ENCODE measurements around the gene UQCRQ.

Gene UQCRQ

DNA sequence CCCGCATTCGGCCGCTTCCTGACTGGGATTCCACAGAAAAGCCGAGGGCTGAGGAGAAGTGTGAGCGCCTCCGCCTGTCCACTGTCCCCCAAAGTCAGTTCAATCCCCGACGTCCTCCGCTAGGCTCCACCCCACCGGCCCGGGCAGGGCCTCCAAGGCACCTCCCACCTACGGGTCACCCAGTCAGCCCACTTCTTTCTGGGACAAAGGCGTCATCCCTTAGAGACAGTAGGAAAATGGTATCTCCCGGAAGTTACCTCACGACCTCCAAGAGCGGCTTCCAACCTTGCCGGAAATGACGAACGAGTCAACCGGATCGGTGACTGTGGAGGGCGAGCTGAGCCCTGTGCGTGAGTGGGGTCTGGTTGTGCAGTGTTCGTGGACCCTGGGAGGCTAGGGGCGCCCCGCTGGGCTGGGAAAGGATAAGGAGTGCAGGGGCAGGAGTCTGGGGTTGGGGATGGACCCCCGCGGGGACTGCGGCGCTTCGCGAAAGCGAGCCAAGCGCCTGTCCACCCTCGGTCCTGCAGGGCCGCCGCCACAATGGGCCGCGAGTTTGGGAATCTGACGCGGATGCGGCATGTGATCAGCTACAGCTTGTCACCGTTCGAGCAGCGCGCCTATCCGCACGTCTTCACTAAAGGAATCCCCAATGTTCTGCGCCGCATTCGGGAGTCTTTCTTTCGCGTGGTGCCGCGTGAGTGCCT lies at the start of gene UQCRQ, which contains the start of gene GDF9:
Gene UQCRQ, plus strand, starts transcription at position 301 of the 704 bp plus-strand sequence. Its CDS starts 240 bp downstream, at position 541.
Gene GDF9, minus strand, starts transcription at position 128 of the 704 bp plus-strand sequence. CDS start 1,936 bp downstream, outside the sequence.
- peak; percentile 100 for DNase-seq

- DNase-seq: no peak
Observed at GRCh38 chr5:132817011-132817410, 49.4 kb upstream of the UQCRQ start.

- DNase-seq: no peak
Observed at GRCh38 chr5:132819468-132819867, 47.0 kb upstream of the UQCRQ start.

GRCh38 chr5:132820162-132820754 lies 46.2 kb upstream of the UQCRQ start:
- DNase-seq: peak; percentile 98

DNA sequence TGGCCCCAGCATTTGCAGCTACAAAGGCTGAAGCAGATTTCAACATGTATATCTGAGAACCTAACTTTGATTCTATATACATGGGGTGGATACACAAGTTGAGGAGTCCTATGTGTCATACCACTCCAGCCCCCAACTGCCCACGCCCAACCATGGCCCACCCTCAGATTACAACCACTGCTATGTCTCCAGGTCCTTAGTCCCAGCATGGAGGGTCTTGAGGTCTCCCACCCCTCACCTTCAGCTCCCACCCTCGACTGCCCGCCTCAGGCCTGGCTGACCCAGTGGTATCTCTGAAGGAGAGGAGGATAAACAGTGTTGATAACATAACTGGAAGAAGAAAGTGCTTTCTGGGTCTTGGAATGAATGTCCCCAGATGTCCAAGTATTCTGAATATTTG lies 45.1 kb upstream of the UQCRQ start:
- DNase-seq: no peak

GRCh38 chr5:132821791-132822190 lies 44.7 kb upstream of the UQCRQ start:
- no peak for DNase-seq

DNA sequence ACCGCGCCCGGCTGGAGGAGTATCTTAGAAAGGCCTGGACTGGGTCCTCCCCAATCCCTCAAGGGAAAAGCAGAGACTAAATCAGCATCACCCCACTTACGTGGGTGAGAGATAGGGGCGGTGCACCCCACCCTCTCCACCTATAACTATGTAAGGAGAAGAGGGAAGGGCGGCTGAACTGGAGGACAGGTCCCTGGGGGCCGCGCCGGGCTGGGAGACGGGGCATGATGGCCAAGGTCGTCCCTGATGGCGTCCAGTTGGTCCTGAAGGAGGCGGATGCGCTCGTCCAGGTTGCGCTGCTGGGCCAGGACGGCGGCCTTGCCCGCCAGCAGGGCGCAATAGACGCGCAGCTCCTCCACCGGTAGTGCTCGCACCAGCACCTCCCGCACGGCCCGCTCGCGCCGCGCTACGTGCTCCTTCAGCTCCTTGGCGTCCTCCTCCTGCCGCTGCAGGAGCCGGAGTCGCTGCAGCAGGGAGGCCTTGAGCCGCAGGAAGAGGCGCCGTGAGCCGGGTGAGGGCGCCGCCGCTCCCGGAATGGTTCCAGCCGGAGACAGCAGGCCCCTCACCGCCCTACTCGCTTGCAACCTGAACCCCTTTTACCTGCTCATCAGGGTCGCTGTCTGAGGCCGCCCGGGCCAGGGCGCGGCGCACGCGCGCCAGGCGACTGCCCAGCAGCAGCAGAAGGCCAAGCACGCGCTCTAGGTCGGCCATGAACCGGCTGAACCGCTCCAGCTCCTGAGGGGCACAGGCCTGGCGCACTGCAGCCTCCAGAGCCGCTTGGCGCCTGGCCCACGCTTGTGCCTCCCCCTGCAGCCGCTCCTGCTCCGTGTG lies 43.6 kb upstream of the UQCRQ start:
- peak; percentile 51 for DNase-seq

DNA sequence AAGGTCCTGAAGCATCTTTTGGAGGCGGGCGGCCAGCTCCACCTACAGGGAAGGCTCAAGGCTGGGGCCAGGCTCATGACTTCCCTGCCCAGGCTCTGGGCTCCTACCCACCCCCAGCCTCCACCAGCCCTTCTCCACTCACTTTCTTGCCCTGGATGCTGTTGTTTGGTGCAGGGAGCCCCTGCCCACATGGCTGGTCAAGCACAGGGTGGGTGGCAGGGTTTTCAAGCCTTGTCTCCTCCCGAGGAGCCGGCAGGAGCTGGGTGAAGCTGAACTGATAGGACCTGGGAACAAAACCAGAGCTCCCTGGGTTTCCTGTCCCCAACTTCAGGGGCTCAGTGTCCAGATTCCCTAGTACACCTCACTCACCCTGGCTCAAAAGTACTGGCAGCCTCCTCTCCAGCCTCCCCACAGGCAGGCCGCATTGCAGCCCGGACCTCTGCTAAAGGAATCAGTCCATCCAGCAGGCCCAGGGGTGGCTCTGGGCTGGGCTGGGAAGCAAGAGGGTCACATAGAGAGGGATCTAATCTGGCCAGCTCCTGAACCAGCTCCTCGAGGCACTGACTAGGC lies 42.9 kb upstream of the UQCRQ start:
- peak; percentile 42 for DNase-seq

DNA sequence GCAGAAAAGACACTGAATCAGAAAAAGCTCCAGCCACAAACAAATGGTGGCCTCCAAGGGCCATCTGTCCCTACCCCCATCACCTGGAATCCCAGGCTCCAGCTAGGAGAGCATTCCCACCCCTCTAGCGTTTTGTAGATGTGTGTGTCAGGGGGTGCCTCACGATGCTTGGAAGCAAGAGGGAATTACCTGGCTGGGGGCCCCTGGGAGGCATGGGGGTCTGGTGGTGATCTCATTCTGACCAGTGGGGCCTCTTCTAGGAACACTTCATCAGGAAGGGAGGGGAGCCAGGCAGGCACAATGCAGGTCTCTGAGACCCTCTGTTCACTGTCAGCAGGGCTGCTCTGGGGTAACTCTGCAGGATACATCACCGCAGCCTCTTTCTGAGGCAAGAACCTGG lies 42.0 kb upstream of the UQCRQ start:
- no peak for DNase-seq

DNA sequence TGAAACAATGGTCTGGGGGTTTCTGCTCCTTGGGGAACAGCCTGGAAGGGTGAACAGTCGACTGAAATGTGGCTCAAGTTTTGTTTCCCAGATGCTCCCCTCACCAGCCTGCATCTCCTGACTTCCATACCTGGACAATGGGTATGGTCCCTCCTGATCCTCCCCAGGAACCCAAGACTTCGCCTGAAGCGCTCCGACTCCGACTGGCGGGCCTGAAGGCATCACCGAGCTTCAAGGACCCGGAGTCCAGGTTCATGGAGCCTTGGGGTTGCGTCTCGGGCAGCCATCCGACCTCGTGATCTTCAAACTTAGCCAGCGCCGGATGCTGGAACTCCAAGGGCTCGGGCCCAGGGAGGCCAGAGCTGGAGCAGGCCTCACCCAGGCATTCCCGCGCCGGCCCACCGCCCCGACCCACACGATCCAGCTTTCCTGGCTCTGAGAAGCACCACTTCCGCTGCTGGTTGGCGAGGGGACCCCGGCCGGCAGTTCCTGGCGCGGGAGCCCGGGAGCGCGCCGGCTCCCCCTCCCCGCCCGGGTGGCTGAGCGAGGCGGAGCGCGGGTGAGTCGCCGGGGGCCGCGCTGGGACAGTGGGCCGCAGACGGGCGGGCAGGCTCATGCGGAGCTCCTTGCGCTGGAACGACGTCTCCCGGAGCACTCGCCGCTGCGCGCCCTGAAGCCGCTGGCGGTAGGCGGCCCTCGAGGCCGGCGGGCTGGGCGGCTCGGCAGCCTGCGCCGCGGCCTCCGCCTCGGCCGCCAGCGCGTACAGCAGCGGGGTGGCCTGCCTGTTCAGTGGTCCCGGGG lies 41.2 kb upstream of the UQCRQ start:
- peak; percentile 37 for DNase-seq

DNA sequence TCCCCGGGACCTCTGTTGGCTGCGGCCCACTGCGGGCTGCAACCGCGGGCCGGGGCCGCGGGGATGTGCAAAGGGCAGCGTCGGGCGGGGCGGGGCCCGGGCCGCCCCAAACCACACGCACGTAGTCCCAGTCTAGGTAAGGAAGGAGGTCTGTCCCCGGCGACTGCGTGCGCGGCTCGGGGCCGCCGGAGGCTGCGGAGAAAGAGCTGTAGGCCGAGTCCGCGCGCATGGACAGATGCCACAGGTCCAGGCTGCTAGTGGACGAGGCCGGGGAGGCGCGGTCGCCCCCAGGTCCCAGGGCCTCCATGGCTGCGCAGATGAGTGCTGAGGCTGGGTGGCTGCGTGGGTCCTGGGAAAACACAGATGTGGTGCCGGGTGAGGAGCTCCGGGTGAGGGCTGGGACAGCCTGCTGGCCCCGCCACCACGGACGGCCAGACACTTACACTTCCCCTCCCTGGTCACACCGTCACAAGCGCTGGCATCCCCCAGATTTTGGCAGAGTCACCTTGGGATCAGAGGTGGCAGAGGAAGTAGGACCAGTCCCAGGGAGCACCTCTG lies 40.5 kb upstream of the UQCRQ start:
- no peak for DNase-seq

- no peak for DNase-seq
Observed at GRCh38 chr5:132826424-132827082, 39.9 kb upstream of the UQCRQ start.

GRCh38 chr5:132827943-132828673 lies 38.3 kb upstream of the UQCRQ start:
- no peak for DNase-seq

- no peak for DNase-seq
Observed at GRCh38 chr5:132828846-132829494, 37.5 kb upstream of the UQCRQ start.

DNA sequence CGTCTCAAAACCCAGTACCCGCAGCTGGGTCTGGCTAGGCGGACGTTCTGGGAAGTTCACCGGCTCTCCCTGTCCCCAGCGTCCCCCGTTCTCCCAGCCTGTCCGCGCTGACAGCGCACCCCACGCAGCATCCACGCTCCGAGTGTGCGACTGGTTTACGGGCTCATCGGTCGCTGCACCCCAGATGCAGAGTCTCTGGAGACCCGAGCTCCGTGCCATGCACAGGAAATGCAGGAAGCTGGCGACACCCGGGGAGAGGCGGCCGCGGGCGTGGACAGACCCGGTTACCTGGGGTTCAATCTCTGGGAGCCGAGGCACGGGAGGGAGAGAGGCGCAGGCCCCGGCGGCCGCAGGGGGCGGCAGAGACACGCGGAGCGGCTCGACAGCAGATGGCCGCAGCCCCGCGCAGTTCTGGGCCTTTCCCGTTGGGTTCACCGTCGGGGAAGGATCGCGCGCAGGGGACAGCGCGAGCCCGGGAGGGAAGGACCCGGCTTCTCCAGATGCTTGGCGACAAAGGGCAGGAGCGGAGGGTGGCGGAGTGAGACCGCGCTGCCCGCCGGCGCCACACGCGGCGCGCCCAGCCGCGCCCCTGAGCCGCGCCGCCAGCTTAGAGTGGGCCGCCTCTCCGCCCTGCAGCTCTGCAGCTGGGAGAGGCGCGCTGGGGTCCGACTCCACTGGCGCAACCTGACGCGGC lies 36.6 kb upstream of the UQCRQ start:
- peak; percentile 80 for DNase-seq

GRCh38 chr5:132830436-132831094 lies 35.9 kb upstream of the UQCRQ start, which contains the start of gene SHROOM1:
TSS of gene SHROOM1 (minus strand) at chr5:132830647. CDS start at chr5:132826140, 4,507 bp downstream.
- DNase-seq: peak; percentile 38

DNA sequence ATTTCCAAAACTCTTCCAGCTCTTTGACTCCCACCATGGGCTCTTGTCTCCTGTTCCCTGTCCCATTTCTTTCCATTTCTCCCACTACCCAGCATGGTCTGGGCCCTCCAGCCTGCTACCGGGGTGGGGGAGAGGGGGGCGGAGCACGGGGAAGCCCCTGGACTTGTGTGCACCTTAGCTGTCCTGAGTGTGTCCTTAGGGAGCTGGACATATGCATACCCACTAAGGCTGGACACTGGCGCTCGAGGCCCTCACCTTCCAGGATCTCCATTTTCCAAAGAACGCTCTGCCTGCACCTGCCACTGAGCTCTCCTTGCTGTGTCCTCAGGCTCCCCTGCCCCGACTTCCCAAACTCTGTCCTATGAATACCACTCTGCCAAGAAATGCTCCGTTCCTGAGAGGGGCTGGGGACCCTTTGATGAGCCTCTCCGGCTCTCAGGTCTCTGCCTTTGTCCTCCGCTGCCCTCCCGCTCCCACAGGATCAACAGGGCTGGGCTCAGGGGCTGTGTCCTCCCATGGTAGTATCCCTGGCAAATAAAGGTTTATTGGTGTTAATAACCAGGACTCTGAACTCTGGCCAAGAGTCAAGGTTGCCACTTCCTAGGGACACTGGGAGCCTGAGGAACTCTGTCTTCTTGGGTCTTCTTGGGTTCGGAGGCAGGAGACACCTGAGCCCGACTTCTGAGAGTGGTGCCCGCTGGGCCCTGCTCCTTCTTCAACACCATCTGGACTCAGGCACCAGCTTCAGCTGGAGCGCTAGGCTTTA lies 35.2 kb upstream of the UQCRQ start:
- no peak for DNase-seq

GRCh38 chr5:132832612-132833011 lies 33.8 kb upstream of the UQCRQ start:
- no peak for DNase-seq

Measured in hematopoietic multipotent progenitor cell treated with erythropoietin and hydrocortisone succinate and interleukin-3 and kit ligand, for 6 days (in vitro differentiated cells).